ENCODE measurements around the gene SOWAHA. TPM values are rescaled to one million over a fixed set of nuclear protein-coding genes. Genes with fewer than 3 reads are reported as not detected.
"Not testable (repeated sequence)": the region's sequence is repeated elsewhere in the genome, so short reads cannot be mapped to it uniquely, and the experiment has no call there.

Gene SOWAHA
- total and polyA plus RNA-seq, 11 donors = 0.03 to 0.50 (median 0.24) TPM; not detected in 6

DNA sequence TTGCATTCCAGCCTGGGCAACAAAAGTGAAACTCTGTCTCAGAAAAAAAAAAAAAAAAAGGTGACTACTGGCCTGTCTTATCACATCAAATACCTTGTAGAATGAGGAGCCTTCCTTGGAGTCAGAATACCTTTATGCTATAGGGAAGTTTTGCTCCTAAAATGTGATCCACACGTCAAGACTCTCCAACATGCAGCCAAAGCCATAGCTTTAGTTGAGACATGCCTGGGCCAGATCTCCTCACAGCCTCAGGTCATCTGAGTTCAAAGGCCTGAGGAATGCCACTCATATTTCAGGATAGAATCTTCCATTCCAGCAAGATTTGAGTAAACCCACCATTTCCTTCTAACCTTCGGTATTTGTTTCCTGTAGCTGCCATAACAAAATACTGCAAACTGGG lies 13.7 kb upstream of the SOWAHA start:
- no peaks in the 10 kb centered on the region for H3K9me3 ChIP-seq
- H3K4me1 ChIP-seq = peaks cover 0 to 5% (median 0%) of the 10 kb centered on the region in 12 donors
- ATAC-seq = no peak
- intact Hi-C loops (cut with DNase I) = no loop called here
- peaks cover 0 to 15% (median 0%) of the 10 kb centered on the region in 9 donors for H3K27me3 ChIP-seq
- no peak overlapping the region for H3K27ac ChIP-seq
- DNase-seq = no peak
- 79 to 90% (median 86%) methylated on average over 2 of the region's 2 CpGs for WGBS, 4 donors
- H3K36me3 ChIP-seq = no peaks in the 10 kb centered on the region
- no peak for TF ChIP-seq POLR2A (IDR thresholded peaks at IDR 0.05)
- TF ChIP-seq, protein P1, sequence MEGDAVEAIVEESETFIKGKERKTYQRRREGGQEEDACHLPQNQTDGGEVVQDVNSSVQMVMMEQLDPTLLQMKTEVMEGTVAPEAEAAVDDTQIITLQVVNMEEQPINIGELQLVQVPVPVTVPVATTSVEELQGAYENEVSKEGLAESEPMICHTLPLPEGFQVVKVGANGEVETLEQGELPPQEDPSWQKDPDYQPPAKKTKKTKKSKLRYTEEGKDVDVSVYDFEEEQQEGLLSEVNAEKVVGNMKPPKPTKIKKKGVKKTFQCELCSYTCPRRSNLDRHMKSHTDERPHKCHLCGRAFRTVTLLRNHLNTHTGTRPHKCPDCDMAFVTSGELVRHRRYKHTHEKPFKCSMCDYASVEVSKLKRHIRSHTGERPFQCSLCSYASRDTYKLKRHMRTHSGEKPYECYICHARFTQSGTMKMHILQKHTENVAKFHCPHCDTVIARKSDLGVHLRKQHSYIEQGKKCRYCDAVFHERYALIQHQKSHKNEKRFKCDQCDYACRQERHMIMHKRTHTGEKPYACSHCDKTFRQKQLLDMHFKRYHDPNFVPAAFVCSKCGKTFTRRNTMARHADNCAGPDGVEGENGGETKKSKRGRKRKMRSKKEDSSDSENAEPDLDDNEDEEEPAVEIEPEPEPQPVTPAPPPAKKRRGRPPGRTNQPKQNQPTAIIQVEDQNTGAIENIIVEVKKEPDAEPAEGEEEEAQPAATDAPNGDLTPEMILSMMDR (IDR thresholded peaks at IDR 0.05) = no peak
- no peak overlapping the region for H3K4me3 ChIP-seq

DNA sequence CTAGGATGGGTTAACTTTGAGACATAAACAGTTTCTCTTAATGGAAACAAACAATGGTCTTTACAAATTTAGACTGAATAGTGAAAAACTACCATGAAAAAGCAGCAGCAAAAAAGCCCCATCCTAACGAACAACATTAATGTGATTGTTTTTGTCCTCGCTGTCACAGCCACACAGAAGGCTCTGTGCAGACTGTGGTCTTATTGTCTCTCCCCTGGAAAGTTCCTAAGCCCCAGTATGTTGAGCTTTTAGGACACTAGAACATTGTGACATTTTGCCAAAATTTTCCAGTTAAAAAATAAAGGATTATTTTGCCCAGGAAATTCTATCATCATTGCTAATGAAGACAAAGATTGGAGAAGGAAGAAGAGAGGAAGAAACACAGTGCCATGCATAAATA lies 12.6 kb upstream of the SOWAHA start:
- H3K4me3 ChIP-seq = no peak overlapping the region

DNA sequence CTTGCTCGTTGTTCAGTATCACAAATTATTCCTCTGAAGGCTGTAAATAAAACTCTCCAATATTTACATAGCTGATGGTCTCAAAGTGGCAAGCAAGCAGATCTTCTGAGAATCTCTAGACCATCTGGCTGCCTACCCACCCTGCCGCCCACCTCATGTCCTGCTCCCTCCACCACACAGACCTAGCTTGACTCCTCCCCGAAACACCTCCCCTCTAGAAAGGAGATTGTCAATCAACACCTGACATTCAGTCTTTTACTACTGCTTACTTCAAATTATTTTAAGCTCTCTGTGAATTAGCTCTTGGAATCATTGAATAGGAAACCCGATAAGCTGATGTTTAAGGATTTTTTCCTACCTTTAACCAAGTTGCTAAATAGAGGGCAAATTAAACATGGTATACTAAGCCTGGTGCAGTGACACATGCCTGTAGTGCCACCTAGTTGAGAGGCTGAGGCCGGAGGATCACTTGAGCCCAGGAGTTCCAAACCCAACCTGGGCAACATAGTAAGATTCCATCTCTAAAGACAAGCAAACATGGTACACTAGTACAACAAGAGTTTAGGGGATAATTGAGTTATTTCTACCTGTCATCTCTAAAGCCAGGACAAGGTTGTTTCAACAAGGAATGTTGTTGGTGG lies 10.9 kb upstream of the SOWAHA start:
- Histone ChIP-seq H3K36me3 (no peaks in the 10 kb centered on the region), H3K4me3 (no peak overlapping the region), H3K27ac (no peak overlapping the region), H3K4me1 (peaks cover 0 to 5% (median 0%) of the 10 kb centered on the region in 12 donors), H3K27me3 (peaks cover 0 to 16% (median 0%) of the 10 kb centered on the region in 9 donors), H3K9me3 (no peaks in the 10 kb centered on the region)
- intact Hi-C loops (cut with DNase I) = loop anchor here in 1 of 10 donors (10.0 kb wide), 1 partner anchor 277 kb away; no protein-coding TSS in a partner anchor
- 84 to 91% (median 88%) methylated on average over 5 of the region's 5 CpGs for WGBS, 4 donors
- no peak for TF ChIP-seq POLR2A (IDR thresholded peaks at IDR 0.05)
- TF ChIP-seq, protein P1 (IDR thresholded peaks at IDR 0.05) = peak in 3 of 12 donors; percentile 16 to 21 (median 16)
- ATAC-seq (no peak), DNase-seq (no peak)

More for the DNA sequence above, 12.6 kb upstream of the SOWAHA start:
- H3K4me1 ChIP-seq = peaks cover 0 to 5% (median 0%) of the 10 kb centered on the region in 12 donors
- no peaks in the 10 kb centered on the region for H3K9me3 ChIP-seq
- DNase-seq = no peak
- peaks cover 0 to 15% (median 0%) of the 10 kb centered on the region in 9 donors for H3K27me3 ChIP-seq
- intact Hi-C loops (cut with DNase I) = loop anchor here in 1 of 10 donors (10.0 kb wide), 1 partner anchor 276 kb away; no protein-coding TSS in a partner anchor
- TF ChIP-seq, protein P1 (IDR thresholded peaks at IDR 0.05) = no peak
- no peak for TF ChIP-seq POLR2A (IDR thresholded peaks at IDR 0.05)
- no peaks in the 10 kb centered on the region for H3K36me3 ChIP-seq
- H3K27ac ChIP-seq = no peak overlapping the region
- WGBS, 4 donors = 80 to 84% (median 82%) methylated on average over 2 of the region's 2 CpGs
- ATAC-seq = no peak

GRCh38 chr5:132802685-132803066 lies 10.4 kb upstream of the SOWAHA start:
- H3K27ac ChIP-seq, H3K9me3 ChIP-seq, H3K4me1 ChIP-seq, ATAC-seq, H3K36me3 ChIP-seq, DNase-seq, H3K4me3 ChIP-seq: not testable (repeated sequence)
- intact Hi-C loops (cut with DNase I) = loop anchor here in 1 of 10 donors (10.0 kb wide), 1 partner anchor 278 kb away; no protein-coding TSS in a partner anchor
- H3K27me3 ChIP-seq = peaks cover 0 to 20% (median 0%) of the 10 kb centered on the region in 9 donors
- WGBS, 4 donors = 67 to 72% (median 71%) methylated on average over 5 of the region's 5 CpGs

DNA sequence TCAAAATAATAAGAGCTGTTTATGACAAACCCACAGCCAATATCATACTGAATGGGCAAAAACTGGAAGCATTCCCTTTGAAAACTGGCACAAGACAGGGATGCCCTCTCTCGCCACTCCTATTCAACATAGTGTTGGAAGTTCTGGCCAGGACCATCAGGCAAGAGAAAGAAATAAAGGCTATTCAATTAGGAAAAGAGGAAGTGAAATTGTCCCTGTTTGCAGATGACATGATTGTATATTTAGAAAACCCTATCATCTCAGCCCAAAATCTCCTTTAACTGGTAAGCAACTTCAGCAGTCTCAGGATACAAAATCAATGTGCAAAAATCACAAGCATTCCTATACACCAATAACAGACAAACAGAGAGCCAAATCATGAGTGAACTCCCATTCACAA lies 8.9 kb upstream of the SOWAHA start:
- ATAC-seq, DNase-seq, H3K27ac ChIP-seq, H3K4me1 ChIP-seq, H3K9me3 ChIP-seq, H3K4me3 ChIP-seq, H3K36me3 ChIP-seq: not testable (repeated sequence)
- H3K27me3 ChIP-seq = peaks cover 0 to 21% (median 0%) of the 10 kb centered on the region in 9 donors
- intact Hi-C loops (cut with DNase I) = loop anchor here in 1 of 10 donors (10.0 kb wide), 1 partner anchor 279 kb away; no protein-coding TSS in a partner anchor
- WGBS, 4 donors = 86 to 100% (median 92%) methylated on average over 1 of the region's 1 CpG

DNA sequence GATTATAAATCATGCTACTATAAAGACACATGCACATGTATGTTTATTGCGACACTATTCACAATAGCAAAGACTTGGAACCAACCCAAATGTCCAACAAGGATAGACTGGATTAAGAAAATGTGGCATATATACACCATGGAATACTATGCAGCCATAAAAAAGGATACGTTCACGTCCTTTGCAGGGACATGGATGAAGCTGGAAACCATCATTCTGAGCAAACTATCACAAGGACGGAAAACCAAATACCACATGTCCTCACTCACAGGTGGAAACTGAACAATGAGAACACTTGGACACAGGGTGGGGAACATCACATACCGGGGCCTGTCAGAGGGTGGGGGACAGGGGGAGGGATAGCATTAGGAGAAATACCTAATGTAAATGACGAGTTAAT lies 7.2 kb upstream of the SOWAHA start:
- intact Hi-C loops (cut with DNase I) = loop anchor here in 1 of 10 donors (10.0 kb wide), 1 partner anchor 281 kb away; no protein-coding TSS in a partner anchor
- H3K27me3 ChIP-seq = peaks cover 0 to 35% (median 8%) of the 10 kb centered on the region in 9 donors
- H3K36me3 ChIP-seq, H3K4me3 ChIP-seq, DNase-seq, H3K27ac ChIP-seq, H3K4me1 ChIP-seq, H3K9me3 ChIP-seq, ATAC-seq: not testable (repeated sequence)
- 76 to 94% (median 90%) methylated on average over 5 to 6 of the region's 6 CpGs for WGBS, 4 donors

DNA sequence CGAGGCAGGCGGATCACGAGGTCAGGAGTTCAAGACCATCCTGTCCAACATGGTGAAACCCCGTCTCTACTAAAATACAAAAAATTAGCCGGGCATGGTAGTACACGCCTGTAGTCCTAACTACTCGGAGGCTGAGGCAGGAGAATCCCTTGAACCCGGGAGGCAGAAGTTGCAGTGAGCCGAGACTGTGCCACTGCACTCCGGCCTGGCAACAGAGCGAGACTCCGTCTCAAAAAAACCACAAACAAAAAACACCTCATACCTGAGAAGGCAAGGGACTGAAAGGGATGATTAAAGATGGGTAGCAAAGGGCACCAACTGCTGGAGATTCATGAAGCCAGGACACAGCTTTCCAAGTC lies 6.3 kb upstream of the SOWAHA start:
- peaks cover 4 to 44% (median 17%) of the 10 kb centered on the region in 9 donors for H3K27me3 ChIP-seq
- H3K36me3 ChIP-seq, H3K4me3 ChIP-seq, H3K4me1 ChIP-seq, ATAC-seq, DNase-seq, H3K27ac ChIP-seq, H3K9me3 ChIP-seq: not testable (repeated sequence)
- 93 to 96% (median 94%) methylated on average over 12 of the region's 12 CpGs for WGBS, 4 donors
- intact Hi-C loops (cut with DNase I) = loop anchor here in 1 of 10 donors (10.0 kb wide), 1 partner anchor 282 kb away; no protein-coding TSS in a partner anchor

Measured in heart left ventricle (tissue), 16 donors.